ENCODE data around the gene PDZD2.

DNA sequence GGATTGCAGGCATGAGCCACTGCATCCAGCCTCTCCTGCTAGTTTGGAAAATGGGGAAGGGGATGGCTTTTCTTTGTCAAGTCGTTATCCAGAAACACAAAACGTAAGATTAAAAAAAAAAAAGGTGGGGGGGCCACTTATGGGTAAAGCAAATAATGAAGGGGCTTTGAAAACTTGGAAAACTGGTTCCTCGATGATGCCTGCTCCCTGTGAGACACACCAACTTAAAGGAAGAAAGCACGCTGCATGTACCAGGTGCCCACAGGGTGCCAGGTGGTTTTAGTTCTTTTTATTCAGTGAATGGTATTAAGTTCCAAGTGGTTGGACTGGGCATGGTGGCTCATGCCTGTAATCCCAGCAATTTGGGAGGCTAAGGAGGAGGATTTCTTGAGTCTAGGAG lies 365.1 kb downstream of the PDZD2 start:
- TF ChIP-seq, protein P1, sequence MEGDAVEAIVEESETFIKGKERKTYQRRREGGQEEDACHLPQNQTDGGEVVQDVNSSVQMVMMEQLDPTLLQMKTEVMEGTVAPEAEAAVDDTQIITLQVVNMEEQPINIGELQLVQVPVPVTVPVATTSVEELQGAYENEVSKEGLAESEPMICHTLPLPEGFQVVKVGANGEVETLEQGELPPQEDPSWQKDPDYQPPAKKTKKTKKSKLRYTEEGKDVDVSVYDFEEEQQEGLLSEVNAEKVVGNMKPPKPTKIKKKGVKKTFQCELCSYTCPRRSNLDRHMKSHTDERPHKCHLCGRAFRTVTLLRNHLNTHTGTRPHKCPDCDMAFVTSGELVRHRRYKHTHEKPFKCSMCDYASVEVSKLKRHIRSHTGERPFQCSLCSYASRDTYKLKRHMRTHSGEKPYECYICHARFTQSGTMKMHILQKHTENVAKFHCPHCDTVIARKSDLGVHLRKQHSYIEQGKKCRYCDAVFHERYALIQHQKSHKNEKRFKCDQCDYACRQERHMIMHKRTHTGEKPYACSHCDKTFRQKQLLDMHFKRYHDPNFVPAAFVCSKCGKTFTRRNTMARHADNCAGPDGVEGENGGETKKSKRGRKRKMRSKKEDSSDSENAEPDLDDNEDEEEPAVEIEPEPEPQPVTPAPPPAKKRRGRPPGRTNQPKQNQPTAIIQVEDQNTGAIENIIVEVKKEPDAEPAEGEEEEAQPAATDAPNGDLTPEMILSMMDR (IDR thresholded peaks at IDR 0.05) = no peak
- no peak for TF ChIP-seq POLR2A (IDR thresholded peaks at IDR 0.05)
- TF ChIP-seq POLR2AphosphoS5 (IDR thresholded peaks at IDR 0.05) = no peak
- TF ChIP-seq EP300 (IDR thresholded peaks at IDR 0.05) = no peak

Measured in stomach (tissue), 4 donors.